Measurements from ENCODE around the gene SERPING1.

SERPING1 gene

DNA sequence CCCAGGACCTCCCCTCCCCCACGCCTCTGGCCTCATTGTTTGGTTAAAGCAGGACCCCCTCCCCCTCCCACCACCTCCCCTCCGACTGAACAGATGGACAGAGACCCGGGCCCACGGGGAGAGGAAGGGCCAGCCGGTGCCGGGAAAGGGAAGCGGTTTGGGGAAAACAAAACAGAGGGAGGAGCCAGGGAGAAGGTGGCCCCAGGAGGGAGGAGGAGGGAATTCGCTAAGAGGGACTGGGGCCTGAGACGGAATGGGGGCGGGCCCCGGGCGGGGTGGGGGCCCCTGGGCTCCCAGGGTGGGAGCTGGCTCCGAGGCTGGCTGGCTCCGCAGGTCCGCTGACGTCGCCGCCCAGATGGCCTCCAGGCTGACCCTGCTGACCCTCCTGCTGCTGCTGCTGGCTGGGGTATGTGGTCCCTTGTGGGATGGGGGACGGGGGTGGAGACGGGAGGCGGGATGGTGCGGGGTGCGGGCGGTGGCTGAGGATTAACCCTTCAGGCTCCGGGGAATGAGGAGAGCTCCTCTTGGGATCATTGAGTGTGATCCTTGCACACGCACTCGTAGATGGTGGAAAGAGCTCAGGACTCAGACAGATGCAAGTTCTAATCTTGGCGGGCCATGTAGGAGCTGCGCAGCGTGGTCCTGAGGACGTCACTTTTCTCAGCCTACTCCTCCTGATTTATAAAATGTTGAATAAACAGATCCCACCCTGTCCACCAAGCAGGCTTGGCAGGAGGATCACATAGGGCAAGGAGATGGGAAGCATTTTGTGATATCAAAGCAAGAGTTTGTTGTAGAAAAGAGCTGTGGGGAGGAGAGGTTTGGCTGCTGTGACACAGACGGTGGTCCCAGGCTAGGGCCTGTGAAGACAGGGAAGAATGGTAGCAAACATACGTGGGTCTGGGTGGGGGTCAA, 688 bp downstream of the SERPING1 start:
- DNase-seq, result no peak

DNA sequence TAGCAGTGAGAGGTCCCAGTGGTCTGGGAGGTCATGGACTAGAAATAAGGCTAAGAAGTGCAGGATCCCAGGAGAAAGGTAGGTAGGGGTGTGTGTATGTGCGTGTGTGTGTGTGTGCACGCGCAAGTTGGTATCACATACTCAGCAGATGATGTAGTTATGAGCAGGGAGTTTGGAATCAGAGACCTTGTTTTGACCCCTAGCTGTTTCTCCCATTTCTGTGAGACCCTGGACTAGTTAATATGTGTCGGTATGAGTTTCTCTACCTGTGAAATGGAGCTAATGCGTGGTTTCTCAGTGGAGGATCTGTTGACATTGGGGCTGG, 1.3 kb downstream of the SERPING1 start:
- no peak for DNase-seq

DNA sequence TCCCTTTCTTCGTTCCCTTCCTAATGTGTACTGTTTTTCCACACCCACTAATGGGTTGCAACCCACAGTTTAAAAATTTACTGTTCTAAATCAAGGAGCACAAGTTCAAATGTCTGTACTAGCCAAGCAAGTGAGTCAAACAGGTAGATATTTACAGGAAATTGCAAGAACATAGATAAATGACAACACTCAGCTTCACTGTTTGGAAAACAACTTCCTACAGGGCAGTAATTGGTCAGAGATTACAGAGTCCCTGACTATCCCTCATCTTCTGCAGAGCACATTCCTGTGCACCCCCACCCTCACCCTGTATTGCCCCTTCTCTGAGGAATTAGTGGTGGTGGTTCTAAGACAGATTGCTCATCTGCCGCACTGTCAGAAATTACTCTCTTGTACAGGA, 1.9 kb downstream of the SERPING1 start:
- DNase-seq, result no peak

DNA sequence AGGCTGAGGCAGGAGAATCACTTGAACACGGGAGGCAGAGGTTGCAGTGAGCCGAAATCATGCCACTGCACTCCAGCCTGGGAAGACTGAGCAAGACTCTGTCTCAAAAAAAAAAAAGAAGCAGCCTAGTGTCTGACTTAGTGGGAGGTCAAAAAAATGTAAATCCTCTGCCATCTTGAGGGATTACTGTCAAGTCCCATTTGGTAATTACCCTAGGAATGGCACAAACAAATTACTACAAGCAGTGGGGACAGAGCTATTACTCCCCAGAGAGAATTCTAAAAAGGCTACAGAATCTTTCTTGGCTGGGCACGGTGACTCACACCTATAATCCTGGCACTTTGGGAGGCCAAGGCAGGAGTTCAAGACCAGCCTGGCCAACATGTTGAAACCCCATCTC, 3.8 kb downstream of the SERPING1 start:
- no peak for DNase-seq

DNA sequence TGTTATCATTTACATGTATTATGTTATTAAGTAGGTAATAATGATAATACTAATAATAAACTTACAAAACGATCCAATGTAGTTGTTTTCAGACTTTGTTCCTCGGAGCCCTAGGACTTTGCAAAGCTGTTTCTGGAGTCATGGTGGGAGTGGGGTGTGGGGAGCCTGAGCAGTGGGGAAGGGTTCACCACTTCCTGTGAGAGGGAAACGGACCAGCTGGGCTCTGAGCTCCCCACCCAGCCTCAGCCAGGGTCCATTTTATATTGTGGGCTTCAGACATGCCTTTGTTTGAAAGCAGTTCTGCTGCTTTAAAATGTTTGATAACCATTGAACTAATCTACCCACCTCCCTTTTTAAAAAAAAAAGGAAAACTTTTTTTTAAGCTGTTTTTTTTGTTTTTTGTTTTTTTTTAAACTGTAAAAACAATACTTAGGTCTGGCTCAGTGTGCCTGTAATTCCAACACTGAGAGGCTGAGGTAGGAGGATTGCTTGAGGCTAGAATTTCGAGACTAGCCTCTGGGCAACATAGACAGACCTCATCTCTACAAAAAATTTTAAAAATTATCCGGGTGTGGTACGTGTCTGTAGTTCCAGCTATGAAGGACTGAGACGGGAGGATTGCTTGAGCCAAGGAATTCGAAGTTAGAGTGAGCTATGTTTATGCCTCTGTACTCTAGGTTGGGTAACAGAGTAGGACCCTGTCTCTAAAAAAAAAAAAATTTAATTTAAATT, 7.0 kb downstream of the SERPING1 start:
- no peak for DNase-seq

DNA sequence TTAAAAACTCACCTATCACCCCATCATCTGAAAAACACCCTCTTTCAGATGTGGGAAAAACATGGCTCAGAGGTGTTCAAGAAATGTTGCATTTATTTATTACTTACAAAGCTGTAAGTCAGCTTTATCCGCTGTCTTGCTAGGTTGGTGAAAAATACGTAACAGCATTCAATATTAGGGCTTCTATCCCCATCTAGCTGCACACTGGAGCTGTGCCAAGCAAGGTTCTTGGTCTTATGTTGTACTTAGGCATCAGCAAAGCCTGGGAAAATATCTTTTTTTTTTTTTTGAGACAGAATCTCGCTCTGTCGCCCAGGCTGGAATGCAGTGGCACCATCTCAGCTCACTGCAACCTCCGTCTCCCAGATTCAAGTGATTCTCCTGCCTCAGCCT, 7.5 kb downstream of the SERPING1 start:
- DNase-seq, result no peak

DNA sequence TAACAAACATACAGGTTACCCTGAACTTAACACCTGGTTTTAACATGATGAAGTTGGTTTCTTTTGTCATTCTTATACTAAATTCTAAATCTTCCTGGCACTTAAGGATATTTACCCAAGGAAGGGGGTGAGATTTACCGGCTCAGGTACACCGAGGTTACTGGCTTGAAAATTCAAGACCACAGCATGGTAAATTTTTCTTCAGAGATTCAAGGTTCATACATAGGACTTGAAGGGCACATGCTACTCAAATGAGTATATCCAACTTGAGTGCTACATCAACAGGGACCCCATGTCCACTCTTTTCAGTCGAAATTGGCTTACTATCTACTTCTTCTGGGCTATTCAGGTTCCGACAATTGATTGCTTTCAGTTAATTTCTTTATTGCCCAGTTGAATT, 12.7 kb downstream of the SERPING1 start:
- no peak for DNase-seq

DNA sequence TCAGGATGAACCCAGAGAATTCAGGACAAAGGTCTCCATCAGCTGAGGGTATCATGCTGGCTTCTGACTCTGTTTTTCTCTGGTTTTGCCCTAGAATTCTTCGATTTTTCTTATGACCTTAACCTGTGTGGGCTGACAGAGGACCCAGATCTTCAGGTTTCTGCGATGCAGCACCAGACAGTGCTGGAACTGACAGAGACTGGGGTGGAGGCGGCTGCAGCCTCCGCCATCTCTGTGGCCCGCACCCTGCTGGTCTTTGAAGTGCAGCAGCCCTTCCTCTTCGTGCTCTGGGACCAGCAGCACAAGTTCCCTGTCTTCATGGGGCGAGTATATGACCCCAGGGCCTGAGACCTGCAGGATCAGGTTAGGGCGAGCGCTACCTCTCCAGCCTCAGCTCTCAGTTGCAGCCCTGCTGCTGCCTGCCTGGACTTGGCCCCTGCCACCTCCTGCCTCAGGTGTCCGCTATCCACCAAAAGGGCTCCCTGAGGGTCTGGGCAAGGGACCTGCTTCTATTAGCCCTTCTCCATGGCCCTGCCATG, 16.8 kb downstream of the SERPING1 start:
- no peak for DNase-seq

DNA sequence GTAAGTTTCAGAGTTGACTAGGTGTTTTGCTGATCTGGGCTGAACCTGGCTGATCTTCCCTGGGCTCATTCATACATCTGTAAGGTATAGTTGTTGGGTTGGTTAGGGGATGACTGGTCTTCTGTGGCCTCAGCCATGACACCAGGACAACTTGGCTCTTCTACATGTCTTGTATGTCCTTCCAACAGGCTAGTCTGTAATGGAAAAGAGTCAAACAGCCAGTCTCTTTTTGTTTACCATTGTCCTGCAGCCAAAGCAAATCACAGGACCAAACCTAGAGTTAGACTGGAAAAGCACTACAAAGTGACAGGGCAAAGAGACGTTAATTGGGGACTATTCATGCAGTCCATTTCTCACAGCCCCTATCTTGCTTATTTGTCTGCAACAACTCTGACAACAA, 17.8 kb downstream of the SERPING1 start:
- DNase-seq, result no peak

DNA sequence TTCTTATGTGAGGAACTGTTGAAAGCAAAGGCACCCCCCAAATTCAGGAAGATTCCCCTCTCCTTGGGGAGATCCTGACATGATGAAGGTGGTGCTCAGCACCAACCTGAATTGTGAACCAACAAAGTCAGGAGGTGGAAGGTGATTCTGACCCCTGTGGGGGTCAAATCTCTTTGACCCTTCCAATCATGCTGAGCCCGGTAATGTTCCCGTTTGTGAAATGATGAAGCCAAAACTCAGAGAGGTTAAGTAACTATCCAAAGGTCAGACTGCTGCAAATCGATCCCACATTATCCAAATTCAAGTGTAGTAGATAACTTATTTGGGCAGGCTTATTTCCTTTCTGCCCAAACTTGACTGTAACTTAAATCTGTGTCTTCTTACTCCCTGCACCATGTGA, 19.1 kb downstream of the SERPING1 start:
- DNase-seq, result no peak

DNA sequence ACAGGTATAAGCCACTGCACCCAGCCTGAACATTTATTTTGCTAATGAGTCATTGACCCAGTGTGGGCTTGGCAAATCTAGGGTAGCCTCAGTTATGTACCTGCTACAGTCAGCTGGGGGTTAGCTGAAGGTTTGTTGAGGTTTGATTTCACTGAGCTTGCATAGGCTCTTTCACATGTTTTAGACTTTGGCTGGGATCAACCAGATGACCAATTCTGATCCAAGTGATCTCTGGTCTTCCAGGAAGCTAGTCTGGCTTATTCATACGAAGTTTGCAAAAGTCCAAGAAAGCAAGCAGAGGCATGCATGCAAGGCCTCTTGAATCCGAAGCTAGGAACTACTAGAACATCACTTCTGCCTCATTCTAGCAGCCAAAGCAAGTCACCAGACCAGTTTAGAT, 21.0 kb downstream of the SERPING1 start:
- no peak for DNase-seq

DNA sequence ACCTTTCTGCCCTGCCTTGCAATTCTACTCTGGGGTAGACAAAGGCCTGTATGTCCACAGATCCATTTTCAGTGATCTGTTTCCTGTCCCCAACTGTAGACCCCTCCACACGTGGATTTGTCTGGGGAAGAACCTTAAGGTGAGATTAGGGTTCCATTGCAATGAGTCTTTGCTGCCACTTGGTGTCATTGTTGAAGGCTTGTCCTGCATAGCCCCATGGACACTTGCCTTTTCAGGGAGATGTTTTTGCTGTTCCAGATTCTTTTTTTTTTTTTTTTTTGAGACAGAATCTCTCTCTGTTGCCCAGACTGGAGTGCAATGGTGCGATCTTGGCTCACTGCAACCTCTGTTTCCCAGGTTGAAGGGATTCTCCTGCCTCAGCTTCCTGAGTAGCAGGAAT, 21.8 kb downstream of the SERPING1 start:
- no peak for DNase-seq

DNA sequence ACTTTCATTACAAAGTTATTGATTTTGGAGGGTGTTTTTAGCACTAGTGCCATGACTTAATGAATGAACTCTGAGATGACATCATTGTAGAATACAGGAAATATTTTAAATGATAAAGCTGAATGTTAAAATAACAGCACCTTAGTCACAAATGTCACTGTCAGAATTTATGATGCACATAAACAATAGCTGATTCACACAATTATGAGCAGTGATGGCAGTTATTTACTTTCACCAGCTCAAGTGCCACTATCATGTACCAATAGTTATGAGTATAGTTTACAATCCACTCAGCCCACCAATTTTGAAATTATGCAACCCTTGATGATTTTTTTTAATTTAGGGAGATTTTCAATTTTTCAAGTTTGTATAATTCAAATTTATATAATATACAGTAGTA, 23.0 kb downstream of the SERPING1 start:
- DNase-seq, result no peak

DNA sequence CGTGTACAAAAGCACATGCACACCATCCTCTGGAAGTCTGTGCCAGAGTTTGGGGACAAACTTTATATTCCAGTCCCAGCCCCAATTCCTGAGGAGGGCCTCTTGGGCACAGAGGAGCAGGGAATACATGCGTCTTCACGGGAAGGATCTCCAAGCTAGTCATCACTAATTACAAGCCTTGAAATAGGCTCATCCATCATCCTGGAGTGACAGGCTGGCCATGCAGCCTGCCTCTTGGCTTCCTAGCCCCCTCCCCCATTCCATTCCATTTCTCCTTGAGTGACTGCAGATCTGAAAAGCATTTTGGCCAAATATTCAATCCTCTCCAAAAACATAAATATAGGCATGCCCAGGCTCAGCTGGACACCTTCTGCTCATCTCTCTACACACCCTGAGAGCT, 24.8 kb downstream of the SERPING1 start:
- DNase-seq, result no peak

DNA sequence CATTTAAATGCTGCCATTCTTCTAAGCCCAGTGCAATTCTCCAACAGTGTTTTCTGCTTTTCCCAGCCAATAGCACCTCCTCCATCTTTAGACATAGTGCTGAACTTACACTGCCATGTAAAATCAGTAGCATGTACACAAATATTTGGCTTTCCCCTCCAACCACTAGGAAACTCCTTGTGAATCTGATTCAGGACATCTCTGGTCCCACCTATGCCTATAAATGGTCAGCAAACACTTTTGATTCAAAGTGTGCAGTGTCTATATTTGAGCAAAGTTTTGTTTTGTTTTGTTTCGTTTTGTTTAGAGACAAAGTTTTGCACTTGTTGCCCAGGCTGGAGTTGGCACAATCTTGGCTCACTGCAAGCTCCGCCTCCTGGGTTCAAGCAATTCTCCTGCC, 27.4 kb downstream of the SERPING1 start:
- DNase-seq, result no peak

DNA sequence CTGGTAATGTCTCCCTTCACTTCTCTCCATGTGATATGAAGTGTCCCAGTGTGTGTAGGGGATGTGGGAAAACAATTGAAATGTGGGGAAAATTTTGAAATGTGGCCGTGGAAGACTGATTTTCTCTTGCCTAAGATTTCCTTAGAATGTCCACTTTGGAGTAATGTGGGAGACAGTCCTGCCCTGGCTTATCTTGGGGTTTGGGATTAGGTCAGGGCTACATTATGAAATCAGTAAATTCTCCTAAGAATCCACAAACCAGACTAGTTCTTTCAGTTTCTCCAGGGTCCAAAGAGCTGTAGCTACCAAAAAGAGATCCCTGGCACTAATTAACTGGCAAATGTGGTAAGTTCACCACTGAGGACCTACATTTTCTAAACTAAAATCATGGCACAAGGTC, 29.4 kb downstream of the SERPING1 start:
- DNase-seq, result no peak

DNA sequence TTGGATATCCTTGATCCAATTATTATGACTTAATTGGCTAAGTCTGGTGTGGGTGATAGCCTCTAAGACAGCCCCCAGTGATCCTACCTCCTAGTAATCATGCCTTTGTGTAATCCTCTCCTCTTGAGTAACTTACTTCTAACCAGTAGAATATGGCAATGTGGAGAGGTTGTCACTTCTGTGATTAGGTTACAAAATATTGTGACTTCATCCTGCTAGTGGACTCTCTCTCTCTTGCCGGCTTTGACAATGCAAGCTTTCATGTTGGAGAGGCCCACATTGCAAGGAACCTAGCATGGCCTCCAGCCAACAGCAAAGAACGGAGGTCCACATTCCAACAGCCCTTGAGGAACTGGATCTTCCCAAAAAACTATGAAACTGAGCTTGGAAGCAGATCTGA, 32.7 kb downstream of the SERPING1 start:
- DNase-seq, result no peak

DNA sequence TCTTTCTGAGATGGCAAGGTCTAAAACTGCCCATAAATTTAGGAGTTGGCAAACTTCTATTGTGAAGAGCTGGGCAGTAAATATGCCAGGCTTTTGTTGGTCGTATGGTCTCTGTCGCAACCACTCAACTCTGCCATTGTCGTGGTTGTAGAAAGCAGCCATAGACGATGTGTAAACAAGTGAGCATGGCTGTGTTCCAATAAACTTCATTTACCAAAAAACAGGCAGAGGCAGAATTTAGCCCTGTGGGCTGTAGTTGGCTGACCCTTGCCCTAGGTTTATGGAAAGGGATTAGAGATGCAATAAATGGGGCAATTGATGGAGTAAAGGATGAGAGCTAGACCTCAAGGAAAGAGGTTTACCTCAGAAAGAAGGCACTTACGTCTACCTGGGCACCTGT, 34.6 kb downstream of the SERPING1 start:
- no peak for DNase-seq

DNA sequence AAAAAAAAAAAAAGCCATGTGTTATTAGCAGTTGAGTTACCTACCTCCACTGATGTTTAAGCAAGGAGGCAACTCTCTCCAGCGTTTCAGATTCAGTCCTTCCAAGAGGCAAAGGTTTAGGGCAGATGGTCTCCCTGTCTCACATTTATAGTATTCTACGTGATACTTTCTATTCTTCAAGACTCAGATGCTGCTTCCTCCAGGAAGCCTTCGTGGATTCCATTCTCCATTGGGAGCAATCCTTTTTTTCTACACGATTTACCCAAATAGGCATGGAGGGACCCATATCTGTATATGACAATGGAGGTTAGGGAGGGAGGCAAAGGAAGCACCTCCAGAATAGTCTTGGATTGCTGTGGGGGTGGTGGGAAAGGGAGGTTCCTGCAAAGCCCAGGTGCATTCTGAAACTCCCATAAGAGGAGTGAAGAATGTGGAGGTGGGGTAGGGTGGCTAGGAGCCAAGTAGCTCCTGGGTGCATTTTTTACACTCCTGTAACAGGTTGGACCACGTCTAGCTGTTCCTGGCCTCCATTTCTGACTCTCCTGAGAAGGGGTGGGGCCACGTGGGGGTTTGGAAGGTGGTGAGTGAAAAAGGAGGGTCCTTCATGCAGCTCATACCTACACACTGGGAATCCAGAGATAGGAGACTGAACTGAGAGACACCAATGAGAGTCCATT, 36.0 kb downstream of the SERPING1 start:
- DNase-seq, result no peak

DNA sequence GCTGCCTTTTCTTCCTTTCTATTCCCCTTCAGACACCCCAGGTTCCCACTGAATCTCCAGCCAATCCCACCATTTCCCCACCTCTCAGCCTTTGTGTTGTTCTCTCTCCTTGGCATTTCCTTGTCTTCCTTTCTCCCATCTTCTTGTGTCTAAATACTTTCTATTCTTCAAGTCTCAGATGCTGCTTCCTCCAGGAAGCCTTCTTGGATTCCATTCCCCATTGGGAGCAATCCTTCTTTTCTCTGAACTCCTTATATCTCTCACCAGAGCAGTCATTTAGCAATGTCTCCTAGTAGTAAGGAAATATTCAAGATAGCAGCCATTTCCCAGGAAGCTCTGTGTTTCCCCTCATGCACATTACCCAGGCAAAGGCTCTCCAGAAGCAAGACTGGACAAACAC, 36.8 kb downstream of the SERPING1 start:
- no peak for DNase-seq

DNA sequence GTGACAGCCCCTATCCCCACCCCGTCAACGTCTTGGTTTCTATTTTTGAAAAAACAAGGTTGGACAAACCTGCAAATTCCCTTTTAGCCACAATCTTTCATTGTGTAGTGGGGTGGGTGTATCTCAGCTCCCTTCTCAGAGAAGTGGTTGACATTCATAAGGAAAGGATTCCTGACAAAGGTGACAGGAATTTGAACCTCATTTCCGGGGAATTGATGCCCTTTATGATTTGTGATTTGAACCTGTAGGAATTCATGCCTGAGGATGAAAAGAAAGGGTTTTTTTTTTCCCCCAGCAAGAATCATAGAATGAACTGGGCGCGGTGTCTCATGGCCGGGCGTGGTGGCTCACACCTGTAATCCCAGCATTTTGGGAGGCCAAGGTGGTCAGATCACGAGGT, 37.8 kb downstream of the SERPING1 start:
- DNase-seq, result no peak

DNA sequence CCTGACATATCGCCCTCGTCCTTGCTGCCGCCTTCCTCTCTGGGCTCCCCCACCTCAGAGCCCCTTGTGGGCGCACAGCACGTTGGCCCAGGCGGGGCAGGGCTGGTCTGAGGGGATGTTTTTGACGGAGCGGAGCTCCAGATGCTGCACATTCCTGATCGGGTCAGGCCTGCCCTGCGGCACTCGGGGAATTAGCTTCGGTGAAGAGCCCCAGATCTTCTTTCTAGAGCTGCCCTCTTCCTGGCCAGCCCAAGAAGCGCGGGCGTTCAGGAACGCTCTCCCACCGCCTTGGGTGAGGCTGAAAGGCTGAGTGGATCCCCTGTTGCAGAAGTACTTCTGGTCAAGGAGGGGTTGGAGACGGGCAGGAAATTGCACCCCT, 40.1 kb downstream of the SERPING1 start:
- no peak for DNase-seq

DNA sequence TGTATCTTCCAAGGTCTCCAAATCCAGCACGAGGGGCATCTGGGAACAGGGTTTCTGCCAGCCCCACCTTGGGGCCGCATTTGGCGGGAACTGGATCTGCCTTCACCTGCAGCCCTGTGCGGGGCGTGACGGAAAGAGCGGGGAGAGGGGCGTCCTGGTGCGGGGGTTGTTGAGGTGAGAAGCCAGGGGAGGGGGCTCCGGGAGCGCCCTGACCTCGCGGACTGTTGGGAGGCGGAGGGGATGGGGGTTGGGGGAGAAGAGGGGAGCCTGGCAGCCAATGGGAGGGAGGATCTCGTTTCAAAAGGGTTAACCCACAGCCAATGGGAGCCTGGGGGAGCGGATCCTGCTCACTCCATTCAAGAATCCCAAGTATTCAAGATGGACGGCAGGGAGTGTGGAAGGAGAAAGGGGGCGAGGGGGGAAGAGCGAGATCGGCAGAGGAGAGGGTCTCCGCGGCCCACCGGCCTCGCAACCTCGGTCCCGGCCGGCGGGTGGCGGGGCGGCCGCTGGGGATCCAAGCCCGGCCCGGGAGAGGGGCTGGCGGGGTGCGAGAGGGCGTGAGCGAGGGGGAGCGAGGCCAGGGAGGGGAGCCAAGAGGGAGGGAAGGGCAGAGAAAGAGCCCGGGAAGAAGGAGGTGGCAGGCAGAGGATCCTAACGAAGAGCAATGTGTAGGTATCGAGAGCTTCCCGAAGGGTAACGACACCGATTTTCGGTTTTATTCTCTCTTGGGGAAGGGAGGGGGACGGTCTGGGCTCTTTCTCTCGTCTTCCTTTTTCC, 40.7 kb downstream of the SERPING1 start:
- peak; percentile 51 for DNase-seq

All from NCI-H1694 (cell line).